ENCODE results near the gene ZGRF1. TPM values are rescaled to one million over a fixed set of nuclear protein-coding genes. Genes with fewer than 3 reads are reported as not detected.
"Not testable (repeated sequence)": the region's sequence is repeated elsewhere in the genome, so short reads cannot be mapped to it uniquely, and the experiment has no call there.

The ZGRF1 gene
- total RNA-seq, 4 donors from 2014 or later = 4.0 to 9.0 (median 4.6) TPM

DNA sequence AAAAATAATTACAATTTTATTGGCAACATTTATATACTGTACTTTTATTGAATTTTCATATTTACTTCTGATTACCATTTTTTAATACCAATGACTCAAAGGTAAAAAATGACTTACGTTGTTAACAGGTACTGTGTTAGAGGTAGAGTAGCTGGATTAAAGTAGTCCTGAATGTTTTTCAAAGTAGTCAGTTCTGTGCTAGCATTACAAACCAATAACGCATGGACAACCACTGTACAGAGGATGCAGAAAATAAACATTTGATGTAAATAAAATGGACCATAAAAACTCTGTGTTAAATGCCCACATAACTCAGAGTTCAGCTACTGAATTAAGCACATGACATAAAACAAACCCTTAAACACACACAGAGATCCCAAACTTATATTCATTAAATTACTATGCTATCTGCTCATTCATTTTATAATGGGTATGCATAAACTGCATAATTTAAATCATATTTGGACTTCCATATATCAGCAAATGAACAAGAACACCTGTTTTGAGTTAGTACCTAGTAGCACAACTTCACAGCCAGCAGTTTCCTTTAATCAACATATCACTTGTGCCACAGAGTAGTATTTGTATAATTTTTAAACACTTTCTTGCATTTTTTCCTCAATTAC, 74.3 kb downstream of the ZGRF1 start:
- 93 to 96% methylated on average over 2 of the region's 2 CpGs for WGBS, 2 donors
- no peak overlapping the region for H3K27ac ChIP-seq
- H3K36me3 ChIP-seq = no peaks in the 10 kb centered on the region
- H3K4me3 ChIP-seq = no peak overlapping the region
- intact Hi-C loops (cut with DNase I) = no loop called here
- H3K27me3 ChIP-seq = no peaks in the 10 kb centered on the region
- H3K9me3 ChIP-seq = no peaks in the 10 kb centered on the region
- no peak for DNase-seq
- TF ChIP-seq, protein P1, sequence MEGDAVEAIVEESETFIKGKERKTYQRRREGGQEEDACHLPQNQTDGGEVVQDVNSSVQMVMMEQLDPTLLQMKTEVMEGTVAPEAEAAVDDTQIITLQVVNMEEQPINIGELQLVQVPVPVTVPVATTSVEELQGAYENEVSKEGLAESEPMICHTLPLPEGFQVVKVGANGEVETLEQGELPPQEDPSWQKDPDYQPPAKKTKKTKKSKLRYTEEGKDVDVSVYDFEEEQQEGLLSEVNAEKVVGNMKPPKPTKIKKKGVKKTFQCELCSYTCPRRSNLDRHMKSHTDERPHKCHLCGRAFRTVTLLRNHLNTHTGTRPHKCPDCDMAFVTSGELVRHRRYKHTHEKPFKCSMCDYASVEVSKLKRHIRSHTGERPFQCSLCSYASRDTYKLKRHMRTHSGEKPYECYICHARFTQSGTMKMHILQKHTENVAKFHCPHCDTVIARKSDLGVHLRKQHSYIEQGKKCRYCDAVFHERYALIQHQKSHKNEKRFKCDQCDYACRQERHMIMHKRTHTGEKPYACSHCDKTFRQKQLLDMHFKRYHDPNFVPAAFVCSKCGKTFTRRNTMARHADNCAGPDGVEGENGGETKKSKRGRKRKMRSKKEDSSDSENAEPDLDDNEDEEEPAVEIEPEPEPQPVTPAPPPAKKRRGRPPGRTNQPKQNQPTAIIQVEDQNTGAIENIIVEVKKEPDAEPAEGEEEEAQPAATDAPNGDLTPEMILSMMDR (IDR thresholded peaks at IDR 0.05) = no peak
- no peak for TF ChIP-seq POLR2A (IDR thresholded peaks at IDR 0.05)
- no peaks in the 10 kb centered on the region for H3K4me1 ChIP-seq

DNA sequence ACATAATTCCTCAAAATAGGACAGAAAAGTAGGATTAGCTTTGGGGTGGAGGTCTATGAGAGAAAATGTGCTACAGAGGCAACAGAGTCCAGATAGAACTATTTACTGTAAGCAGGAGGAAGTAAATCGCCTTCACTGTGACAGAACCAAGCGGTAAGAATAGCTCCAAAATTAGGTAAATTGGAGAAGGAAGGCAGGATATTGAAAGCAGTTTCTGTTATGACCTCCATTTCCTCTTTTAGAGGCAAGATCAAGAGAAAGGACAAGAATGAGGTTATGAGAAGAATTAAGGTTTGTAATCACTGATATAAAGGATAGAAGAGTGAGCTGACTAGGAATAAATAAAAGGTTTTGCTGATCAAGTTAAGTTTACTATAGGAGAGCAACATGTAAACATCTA, 76.6 kb downstream of the ZGRF1 start:
- Histone ChIP-seq H3K4me3 (no peak overlapping the region), H3K27me3 (no peaks in the 10 kb centered on the region), H3K36me3 (no peaks in the 10 kb centered on the region), H3K27ac (no peak overlapping the region), H3K4me1 (no peaks in the 10 kb centered on the region), H3K9me3 (no peaks in the 10 kb centered on the region)
- no peak for DNase-seq
- intact Hi-C loops (cut with DNase I) = no loop called here
- 64 to 83% methylated on average over 2 of the region's 2 CpGs for WGBS, 2 donors
- TF ChIP-seq POLR2A (IDR thresholded peaks at IDR 0.05) = no peak
- TF ChIP-seq, protein P1 (IDR thresholded peaks at IDR 0.05) = no peak

DNA sequence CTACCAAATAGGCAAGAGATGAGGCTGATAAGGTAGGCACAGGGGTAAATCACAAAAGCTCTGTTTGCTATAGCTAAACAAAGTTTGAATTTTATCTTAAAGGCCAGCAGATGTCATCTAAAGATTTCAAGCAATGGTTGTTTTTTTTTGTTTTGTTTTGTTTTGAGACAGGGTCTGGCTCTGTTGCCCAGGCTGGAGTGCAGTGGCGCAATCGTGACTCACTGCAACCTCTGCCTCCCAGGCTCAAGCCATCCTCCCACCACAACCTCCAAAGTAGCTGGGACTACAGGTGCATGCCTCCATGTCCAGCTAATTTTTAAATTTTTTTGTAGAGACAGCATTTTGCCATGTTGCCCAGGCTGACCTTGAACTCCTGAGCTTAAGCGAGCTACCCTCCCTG, 77.7 kb downstream of the ZGRF1 start:
- no peaks in the 10 kb centered on the region for H3K27me3 ChIP-seq
- no peak for DNase-seq
- H3K36me3 ChIP-seq = no peaks in the 10 kb centered on the region
- 93 to 98% methylated on average over 3 of the region's 3 CpGs for WGBS, 2 donors
- TF ChIP-seq POLR2A (IDR thresholded peaks at IDR 0.05) = no peak
- TF ChIP-seq, protein P1 (IDR thresholded peaks at IDR 0.05) = no peak
- H3K4me3 ChIP-seq = no peak overlapping the region
- intact Hi-C loops (cut with DNase I) = no loop called here
- no peaks in the 10 kb centered on the region for H3K4me1 ChIP-seq
- no peaks in the 10 kb centered on the region for H3K9me3 ChIP-seq
- no peak overlapping the region for H3K27ac ChIP-seq

DNA sequence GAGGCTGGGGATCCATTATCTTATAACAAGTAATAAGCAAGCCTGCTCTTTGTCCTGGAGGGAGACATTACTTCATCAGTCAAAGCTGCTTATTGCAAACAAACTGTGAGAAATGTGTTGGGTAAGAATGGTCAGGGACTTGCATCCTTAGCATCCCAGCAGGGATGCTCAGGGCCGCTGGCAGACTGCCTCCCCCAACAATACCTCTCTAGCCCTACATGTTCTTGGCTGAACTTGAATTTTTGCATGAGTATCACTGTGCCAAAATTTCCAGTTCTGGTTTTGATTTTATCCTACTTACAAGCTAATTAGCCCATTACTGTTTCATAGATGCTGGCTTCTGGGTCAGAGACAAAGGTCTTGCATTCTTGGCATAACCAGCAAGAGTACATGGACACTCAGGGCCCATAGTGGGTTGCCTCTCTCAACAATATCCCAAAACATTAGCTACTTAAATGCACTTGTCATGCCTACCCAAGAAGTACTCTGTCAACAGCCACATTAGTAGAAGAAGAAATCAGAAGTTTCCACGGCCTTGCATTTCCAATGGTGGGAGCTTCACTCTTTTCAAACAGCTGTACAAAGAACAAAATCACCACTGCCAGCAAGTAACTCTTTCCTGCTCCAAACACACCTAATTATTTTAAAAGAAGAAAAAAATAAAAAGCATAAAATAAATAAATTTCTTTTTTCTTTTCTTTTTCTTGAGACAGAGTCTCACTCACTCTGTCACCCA, 78.9 kb downstream of the ZGRF1 start:
- TF ChIP-seq, protein P1 (IDR thresholded peaks at IDR 0.05) = no peak
- no peak for TF ChIP-seq POLR2A (IDR thresholded peaks at IDR 0.05)
- Histone ChIP-seq H3K36me3 (no peaks in the 10 kb centered on the region), H3K4me1 (no peaks in the 10 kb centered on the region), H3K27me3 (no peaks in the 10 kb centered on the region), H3K4me3 (no peak overlapping the region), H3K27ac (no peak overlapping the region), H3K9me3 (no peaks in the 10 kb centered on the region)
- DNase-seq = no peak
- 95 to 97% methylated on average over 2 of the region's 2 CpGs for WGBS, 2 donors
- intact Hi-C loops (cut with DNase I) = no loop called here

DNA sequence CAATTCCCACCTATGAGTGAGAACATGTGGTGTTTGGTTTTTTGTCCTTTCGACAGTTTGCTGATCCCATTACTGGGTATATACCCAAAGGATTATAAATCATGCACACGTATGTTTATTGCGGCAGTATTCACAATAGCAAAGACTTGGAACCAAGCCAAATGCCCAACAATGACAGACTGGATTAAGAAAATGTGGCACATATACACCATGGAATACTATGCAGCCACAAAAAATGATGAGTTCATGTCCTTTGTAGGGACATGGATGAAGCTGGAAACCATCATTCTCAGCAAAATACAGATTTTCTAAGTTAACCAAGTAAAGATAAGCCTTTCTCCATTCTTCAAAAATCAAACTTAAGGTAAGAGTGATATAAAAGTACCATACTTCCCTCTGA, 82.4 kb downstream of the ZGRF1 start:
- WGBS, 2 donors = 100% methylated on average over 3 of the region's 3 CpGs; no CpG with 5 or more reads in 1 of the 2 donors

More for the DNA sequence above, 82.4 kb downstream of the ZGRF1 start:
- H3K27ac ChIP-seq; H3K36me3 ChIP-seq; H3K4me3 ChIP-seq; H3K27me3 ChIP-seq; DNase-seq; H3K9me3 ChIP-seq; H3K4me1 ChIP-seq; intact Hi-C loops (cut with DNase I): not testable (repeated sequence)

All from esophagus squamous epithelium (tissue), 5 donors.